Measurements from ENCODE around the gene ESRRG. TPM values are rescaled to one million over a fixed set of nuclear protein-coding genes. Genes with fewer than 3 reads are reported as not detected.

ESRRG gene
- total and polyA plus RNA-seq, 10 donors, result 0.29 to 11.9 (median 2.2) TPM

DNA sequence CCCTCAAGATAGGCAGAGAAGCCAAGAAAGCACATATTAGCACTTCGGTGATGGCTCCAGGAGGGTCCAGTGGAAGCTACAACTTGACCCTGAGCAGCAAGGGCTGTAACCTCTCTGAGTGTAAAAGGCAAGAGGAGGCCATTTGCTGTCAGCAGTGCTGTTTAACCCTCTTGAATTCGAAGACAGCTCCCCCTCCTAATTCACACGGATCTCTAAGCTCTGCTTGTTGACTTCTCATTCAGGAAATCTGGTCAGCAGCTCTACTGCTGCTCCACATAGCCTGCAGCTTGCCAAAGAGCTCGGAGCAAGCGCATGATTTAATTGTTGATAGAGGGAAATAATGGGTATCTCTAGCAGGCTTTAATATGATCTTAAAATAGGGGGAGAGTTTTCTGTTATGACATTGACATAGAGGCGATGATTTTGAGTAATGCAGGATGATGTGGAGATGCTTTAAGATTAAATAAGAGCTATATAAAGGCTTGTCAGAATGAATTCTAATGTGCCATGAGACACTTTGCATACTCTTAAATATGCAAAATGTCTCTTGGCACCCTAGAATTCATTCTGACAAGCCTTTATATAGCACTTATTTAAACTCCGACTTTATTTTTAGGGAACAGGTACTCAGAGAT lies 220.6 kb downstream of the ESRRG start:
- no peak for DNase-seq

DNA sequence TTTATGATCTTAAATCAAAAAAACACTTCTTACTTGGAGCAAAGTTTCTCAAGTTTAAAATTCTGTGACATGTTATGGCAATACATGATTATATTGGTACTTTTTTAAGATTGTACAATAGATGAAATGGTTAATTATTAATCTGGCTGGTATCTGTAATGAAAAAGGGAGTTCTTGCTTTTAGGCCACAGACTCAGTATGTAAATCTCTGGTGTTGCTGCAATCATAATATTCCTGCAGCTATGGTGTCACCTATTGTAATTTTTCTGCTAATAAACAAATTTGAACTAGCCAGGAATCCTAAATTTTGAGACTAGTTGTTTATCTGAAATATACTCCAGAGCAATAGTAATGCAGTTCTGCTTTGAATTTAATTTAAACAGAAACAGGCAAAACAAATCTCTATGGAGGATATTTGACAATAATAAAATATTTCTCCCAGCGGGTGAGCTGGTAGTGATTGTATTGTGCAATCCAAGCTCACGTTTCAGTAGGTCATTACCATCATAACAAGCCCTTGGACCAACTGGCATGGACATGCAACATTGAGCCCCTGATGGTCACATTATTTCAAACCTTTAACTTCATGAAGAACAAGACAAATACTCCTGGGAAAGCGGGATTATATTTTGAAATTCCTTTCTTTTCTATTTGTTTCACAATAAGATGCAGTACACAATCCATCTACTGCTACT lies 222.8 kb downstream of the ESRRG start:
- intact Hi-C loops (cut with DNase I; ENCODE audit: low total_unique reads), result no loop called here

More for the DNA sequence above, 220.6 kb downstream of the ESRRG start:
- H3K4me3 ChIP-seq, result no peak overlapping the region
- intact Hi-C loops (cut with DNase I; ENCODE audit: low total_unique reads), result no loop called here
- H3K27ac ChIP-seq, result no peak overlapping the region
- WGBS, 5 donors, result 47 to 58% (median 51%) methylated on average over 7 of the region's 7 CpGs
- TF ChIP-seq, protein P1, sequence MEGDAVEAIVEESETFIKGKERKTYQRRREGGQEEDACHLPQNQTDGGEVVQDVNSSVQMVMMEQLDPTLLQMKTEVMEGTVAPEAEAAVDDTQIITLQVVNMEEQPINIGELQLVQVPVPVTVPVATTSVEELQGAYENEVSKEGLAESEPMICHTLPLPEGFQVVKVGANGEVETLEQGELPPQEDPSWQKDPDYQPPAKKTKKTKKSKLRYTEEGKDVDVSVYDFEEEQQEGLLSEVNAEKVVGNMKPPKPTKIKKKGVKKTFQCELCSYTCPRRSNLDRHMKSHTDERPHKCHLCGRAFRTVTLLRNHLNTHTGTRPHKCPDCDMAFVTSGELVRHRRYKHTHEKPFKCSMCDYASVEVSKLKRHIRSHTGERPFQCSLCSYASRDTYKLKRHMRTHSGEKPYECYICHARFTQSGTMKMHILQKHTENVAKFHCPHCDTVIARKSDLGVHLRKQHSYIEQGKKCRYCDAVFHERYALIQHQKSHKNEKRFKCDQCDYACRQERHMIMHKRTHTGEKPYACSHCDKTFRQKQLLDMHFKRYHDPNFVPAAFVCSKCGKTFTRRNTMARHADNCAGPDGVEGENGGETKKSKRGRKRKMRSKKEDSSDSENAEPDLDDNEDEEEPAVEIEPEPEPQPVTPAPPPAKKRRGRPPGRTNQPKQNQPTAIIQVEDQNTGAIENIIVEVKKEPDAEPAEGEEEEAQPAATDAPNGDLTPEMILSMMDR (IDR thresholded peaks at IDR 0.05 in 8 of 11, conservative IDR thresholded peaks at IDR 0.05 in 3 of 11), result no peak
- TF ChIP-seq POLR2AphosphoS5 (IDR thresholded peaks at IDR 0.05) (no peak), POLR2A (IDR thresholded peaks at IDR 0.05) (no peak)
- no peaks in the 10 kb centered on the region for H3K36me3 ChIP-seq
- no peaks in the 10 kb centered on the region for H3K9me3 ChIP-seq
- no peaks in the 10 kb centered on the region for H3K4me1 ChIP-seq
- H3K27me3 ChIP-seq (replicated peaks in 1 of 7), result no peaks in the 10 kb centered on the region

DNA sequence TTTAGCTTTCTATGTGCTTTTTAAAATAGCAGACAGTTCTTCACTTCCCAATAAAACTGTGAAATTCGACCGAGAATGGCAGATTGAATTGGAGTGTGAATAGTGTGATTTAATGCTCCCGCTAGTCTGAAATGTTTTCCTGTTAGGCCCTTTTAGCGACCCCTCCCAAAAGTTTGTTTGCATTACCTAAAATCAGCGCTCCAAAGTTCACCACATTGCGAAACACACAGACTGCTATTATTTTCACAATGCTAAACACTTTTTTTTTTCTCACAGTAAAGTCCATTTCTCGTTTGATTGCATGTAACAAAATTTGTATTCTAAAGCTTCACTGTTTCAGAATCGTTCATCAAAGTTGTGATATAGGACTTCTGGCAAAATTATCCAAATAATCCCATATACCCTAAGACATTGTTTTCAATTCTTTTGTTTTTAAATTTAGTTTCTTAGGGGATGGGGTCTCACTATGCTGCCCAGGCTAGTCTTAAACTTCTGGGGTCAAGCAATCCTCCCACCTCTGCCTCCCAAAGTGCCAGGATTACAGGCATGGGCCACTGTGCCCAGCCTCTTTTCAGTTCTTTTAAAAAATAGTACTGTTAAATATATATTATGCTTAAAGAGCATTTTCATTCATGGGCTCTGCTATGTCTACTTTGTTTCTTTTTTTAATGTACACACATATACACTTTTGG lies 223.5 kb downstream of the ESRRG start:
- Histone ChIP-seq H3K36me3 (no peaks in the 10 kb centered on the region), H3K9me3 (peaks cover 0 to 5% (median 2%) of the 10 kb centered on the region in 8 donors), H3K4me3 (no peak overlapping the region), H3K4me1 (no peaks in the 10 kb centered on the region), H3K27me3 (replicated peaks in 1 of 7) (no peaks in the 10 kb centered on the region), H3K27ac (no peak overlapping the region)
- TF ChIP-seq POLR2A (IDR thresholded peaks at IDR 0.05), result no peak
- no peak for TF ChIP-seq POLR2AphosphoS5 (IDR thresholded peaks at IDR 0.05)
- TF ChIP-seq, protein P1 (IDR thresholded peaks at IDR 0.05 in 8 of 11, conservative IDR thresholded peaks at IDR 0.05 in 3 of 11), result no peak
- no peak for DNase-seq
- intact Hi-C loops (cut with DNase I; ENCODE audit: low total_unique reads), result no loop called here
- 72 to 86% (median 79%) methylated on average over 8 of the region's 8 CpGs for WGBS, 5 donors

More for the DNA sequence above, 222.8 kb downstream of the ESRRG start:
- Histone ChIP-seq H3K36me3 (no peaks in the 10 kb centered on the region), H3K4me1 (no peaks in the 10 kb centered on the region), H3K4me3 (no peak overlapping the region), H3K9me3 (no peaks in the 10 kb centered on the region), H3K27ac (no peak overlapping the region), H3K27me3 (replicated peaks in 1 of 7) (no peaks in the 10 kb centered on the region)
- DNase-seq, result no peak
- WGBS, 5 donors, result 75 to 93% (median 80%) methylated on average over 3 of the region's 3 CpGs
- TF ChIP-seq POLR2AphosphoS5 (IDR thresholded peaks at IDR 0.05) (no peak), POLR2A (IDR thresholded peaks at IDR 0.05) (no peak)
- TF ChIP-seq, protein P1 (IDR thresholded peaks at IDR 0.05 in 8 of 11, conservative IDR thresholded peaks at IDR 0.05 in 3 of 11), result no peak

DNA sequence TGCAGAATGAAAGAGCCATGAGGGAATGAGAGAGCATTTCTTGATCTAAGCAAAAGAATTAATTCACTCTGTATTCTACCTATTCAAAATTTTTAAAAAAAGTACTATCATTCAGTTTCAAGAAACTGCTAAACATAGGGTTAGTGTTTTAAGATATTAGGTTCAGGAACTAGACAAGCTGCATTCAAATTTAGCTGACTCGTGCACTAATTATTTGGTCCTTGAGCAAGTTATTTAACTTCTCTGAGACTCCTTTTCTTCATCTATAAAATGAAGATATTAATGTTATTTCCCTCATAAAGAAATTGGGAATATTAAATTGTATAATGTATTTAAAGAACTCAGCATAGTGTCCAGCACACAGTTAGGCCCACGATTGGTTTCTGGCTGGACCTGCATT lies 225.0 kb downstream of the ESRRG start:
- Histone ChIP-seq H3K27me3 (replicated peaks in 1 of 7) (no peaks in the 10 kb centered on the region), H3K9me3 (peaks cover 0 to 16% (median 13%) of the 10 kb centered on the region in 8 donors), H3K4me3 (no peak overlapping the region), H3K27ac (no peak overlapping the region), H3K4me1 (no peaks in the 10 kb centered on the region), H3K36me3 (no peaks in the 10 kb centered on the region)
- 79 to 93% (median 81%) methylated on average over 2 of the region's 2 CpGs for WGBS, 5 donors
- DNase-seq, result no peak
- intact Hi-C loops (cut with DNase I; ENCODE audit: low total_unique reads), result no loop called here
- no peak for TF ChIP-seq POLR2A (IDR thresholded peaks at IDR 0.05)
- TF ChIP-seq, protein P1 (IDR thresholded peaks at IDR 0.05 in 8 of 11, conservative IDR thresholded peaks at IDR 0.05 in 3 of 11), result no peak
- TF ChIP-seq POLR2AphosphoS5 (IDR thresholded peaks at IDR 0.05), result no peak
